ENCODE data around the gene AFP.

GRCh38 chr4:73387552-73387951 is 48.5 kb upstream of the AFP start:
- no peak for TF ChIP-seq EZH2 (IDR thresholded peaks at IDR 0.05; ENCODE audit: low read depth)
- TF ChIP-seq CTCF (conservative IDR thresholded peaks at IDR 0.05) = no peak

All from PC-9 (cell line).